KMS-11 (cell line): Measurements from ENCODE around the gene ASCC2.
"Not testable (repeated sequence)": the region's sequence is repeated elsewhere in the genome, so short reads cannot be mapped to it uniquely, and the experiment has no call there.

ENCODE experiments used
- H2AFZ ChIP-seq: fragments of 200-600 bp; sonication (generic); 2 replicates; pipeline ENCODE4 v1.6.1; 2016; ENCODE audit warnings: antibody characterized with exemption, mixed run types, low read depth
- H3K27ac ChIP-seq: fragments of 200-600 bp; sonication (generic); 2 replicates; pipeline ENCODE4 v1.6.1; 2016; ENCODE audit warnings: mild to moderate bottlenecking, mixed run types
- H3K27me3 ChIP-seq: fragments of 200-600 bp; sonication (generic); 2 replicates; pipeline ENCODE4 v1.6.1; 2017; ENCODE audit warnings: mild to moderate bottlenecking, low read depth, mixed run types, moderate library complexity; ENCODE audit not compliant: insufficient read depth
- H3K36me3 ChIP-seq: fragments of 200-600 bp; sonication (generic); 2 replicates; pipeline ENCODE4 v1.6.1; 2017; ENCODE audit warnings: mild to moderate bottlenecking, mixed run types; ENCODE audit not compliant: insufficient read depth
- H3K4me1 ChIP-seq: fragments of 200-600 bp; sonication (generic); 2 replicates; pipeline ENCODE4 v1.6.1; 2016; ENCODE audit warnings: mild to moderate bottlenecking, low read depth, mixed run types; ENCODE audit not compliant: poor library complexity, severe bottlenecking
- H3K4me2 ChIP-seq: fragments of 200-600 bp; sonication (generic); 2 replicates; pipeline ENCODE4 v1.7.0; 2016; ENCODE audit warnings: mild to moderate bottlenecking, mixed run types
- H3K4me3 ChIP-seq: fragments of 200-600 bp; sonication (generic); IDR thresholded peaks from 2 replicates; pipeline ENCODE4 v1.6.1; 2017; ENCODE audit warnings: low read depth, low read length, mixed read lengths; ENCODE audit not compliant: insufficient read depth
- H3K79me2 ChIP-seq: fragments of 200-600 bp; sonication (generic); 2 replicates; pipeline ENCODE4 v1.6.1; 2016; ENCODE audit warnings: low read depth, mixed run types; ENCODE audit not compliant: insufficient read depth
- H3K9ac ChIP-seq: fragments of 200-600 bp; sonication (generic); 2 replicates; pipeline ENCODE4 v1.6.1; 2016; ENCODE audit warnings: mild to moderate bottlenecking, mixed run types
- H4K20me1 ChIP-seq: fragments of 200-600 bp; sonication (generic); 2 replicates; pipeline ENCODE4 v1.6.1; 2016; ENCODE audit warnings: mild to moderate bottlenecking, mixed run types; ENCODE audit not compliant: insufficient read depth
- CTCF ChIP-seq: fragments of 200-600 bp; sonication (generic); conservative IDR thresholded peaks from 2 replicates; pipeline ENCODE4 v1.6.1; 2017; ENCODE audit warnings: low read depth, mild to moderate bottlenecking, antibody characterized with exemption, low read length, moderate library complexity, mixed read lengths

Gene ASCC2

GRCh38 chr22:29758068-29758622 is 79.9 kb downstream of the ASCC2 start:
- no peak overlapping the region for H3K27ac ChIP-seq
- no peaks in the 10 kb centered on the region for H3K27me3 ChIP-seq
- no peak for TF ChIP-seq CTCF
- H2AFZ ChIP-seq: no peak overlapping the region
- H3K9ac ChIP-seq: no peak overlapping the region
- H3K4me2 ChIP-seq: no peak overlapping the region
- no peaks in the 10 kb centered on the region for H4K20me1 ChIP-seq
- no peaks in the 10 kb centered on the region for H3K4me1 ChIP-seq
- H3K79me2 ChIP-seq: no peaks in the 10 kb centered on the region
- no peaks in the 10 kb centered on the region for H3K36me3 ChIP-seq
- H3K4me3 ChIP-seq: no peak overlapping the region

DNA sequence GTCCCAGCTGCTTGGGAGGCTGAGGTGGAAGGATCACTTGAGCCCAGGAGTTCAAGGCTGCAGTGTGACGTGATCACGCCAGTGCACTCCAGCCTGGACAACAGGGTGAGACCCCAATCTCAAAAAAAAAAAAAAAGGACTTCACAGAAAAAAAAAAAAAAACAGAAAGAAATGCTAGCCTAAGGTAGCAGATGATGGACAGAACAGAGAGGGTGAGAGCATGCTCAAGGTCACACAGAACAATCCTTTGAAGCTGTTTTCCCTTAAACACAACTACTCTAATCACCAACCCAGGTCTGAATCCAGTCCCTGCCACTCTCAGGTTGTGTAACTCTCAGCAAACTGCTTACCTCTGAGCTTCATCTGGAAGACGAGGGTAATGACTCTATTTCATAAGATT is 81.0 kb downstream of the ASCC2 start:
- H3K27ac ChIP-seq: no peak overlapping the region
- no peaks in the 10 kb centered on the region for H3K4me1 ChIP-seq
- H4K20me1 ChIP-seq: no peaks in the 10 kb centered on the region
- no peaks in the 10 kb centered on the region for H3K79me2 ChIP-seq
- H3K4me2 ChIP-seq: no peak overlapping the region
- no peaks in the 10 kb centered on the region for H3K27me3 ChIP-seq
- no peak overlapping the region for H3K4me3 ChIP-seq
- H3K9ac ChIP-seq: no peak overlapping the region
- no peaks in the 10 kb centered on the region for H3K36me3 ChIP-seq
- H2AFZ ChIP-seq: no peak overlapping the region
- TF ChIP-seq CTCF: no peak

- Histone ChIP-seq H2AFZ (no peak overlapping the region), H4K20me1 (no peaks in the 10 kb centered on the region), H3K4me2 (no peak overlapping the region), H3K27ac (no peak overlapping the region), H3K4me1 (no peaks in the 10 kb centered on the region), H3K79me2 (no peaks in the 10 kb centered on the region), H3K4me3 (no peak overlapping the region), H3K36me3 (no peaks in the 10 kb centered on the region), H3K9ac (no peak overlapping the region), H3K27me3 (no peaks in the 10 kb centered on the region)
- TF ChIP-seq CTCF: no peak
Measured at GRCh38 chr22:29756341-29756740, 81.7 kb downstream of the ASCC2 start.

DNA sequence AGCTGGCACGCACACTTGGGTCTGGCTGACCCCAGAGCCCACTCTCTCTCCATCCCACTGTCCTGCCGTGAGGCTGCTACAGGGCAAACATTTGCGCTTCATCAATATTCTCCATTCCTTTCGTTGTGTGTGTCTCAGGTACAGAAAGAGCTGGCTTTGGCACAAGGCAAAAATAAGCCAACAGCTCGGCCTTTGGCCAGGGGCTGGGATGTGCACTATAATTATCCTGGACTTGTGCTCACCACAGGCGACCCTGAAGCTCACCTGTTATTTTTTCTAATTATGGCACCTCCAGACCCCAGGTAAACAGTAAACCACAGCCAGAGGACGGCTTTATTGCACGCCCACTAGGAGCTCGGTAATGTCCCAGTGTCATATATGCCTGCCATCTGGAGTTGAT is 82.2 kb downstream of the ASCC2 start:
- Histone ChIP-seq H3K4me3 (no peak overlapping the region), H3K36me3 (no peaks in the 10 kb centered on the region), H2AFZ (no peak overlapping the region), H3K9ac (no peak overlapping the region), H3K4me2 (no peak overlapping the region), H3K27me3 (no peaks in the 10 kb centered on the region), H3K27ac (no peak overlapping the region), H3K4me1 (no peaks in the 10 kb centered on the region), H4K20me1 (no peaks in the 10 kb centered on the region), H3K79me2 (no peaks in the 10 kb centered on the region)
- TF ChIP-seq CTCF: no peak

DNA sequence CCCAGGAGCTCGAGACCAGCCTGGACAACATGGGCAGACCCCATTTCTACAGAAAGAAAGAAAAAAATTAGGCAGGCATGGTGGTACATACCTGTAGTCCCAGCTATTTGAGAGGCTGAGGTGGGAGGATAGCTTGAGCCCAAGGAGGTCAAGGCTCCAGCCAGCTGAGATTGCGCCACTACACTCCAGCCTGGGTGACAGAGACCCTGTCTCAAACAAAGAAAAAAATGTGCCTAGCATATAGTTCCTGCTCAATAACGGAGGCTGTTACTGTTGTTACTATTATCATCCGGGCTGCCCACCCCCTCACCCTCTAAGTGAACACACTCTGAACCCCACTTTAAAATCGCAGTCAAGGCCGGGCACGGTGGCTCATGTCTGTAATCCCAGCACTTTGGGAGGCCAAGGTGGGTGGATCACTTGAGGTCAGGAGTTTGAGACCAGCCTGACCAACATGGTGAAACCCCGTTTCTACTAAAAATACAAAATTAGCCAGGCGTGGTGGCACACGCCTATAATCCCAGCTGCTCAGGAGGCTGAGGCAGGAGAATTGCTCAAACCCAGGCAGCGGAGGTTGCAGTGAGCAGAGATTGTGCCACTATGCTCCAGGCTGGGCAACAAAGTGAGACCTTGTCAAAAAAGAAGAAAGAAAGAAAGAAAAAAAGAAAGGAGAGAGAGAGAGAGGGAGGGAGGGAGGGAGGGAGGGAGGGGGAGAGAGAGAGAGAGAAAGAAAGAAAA is 83.2 kb downstream of the ASCC2 start:
- not testable (repeated sequence) for H4K20me1 ChIP-seq, H3K79me2 ChIP-seq, H2AFZ ChIP-seq, H3K4me1 ChIP-seq, H3K27me3 ChIP-seq, H3K4me2 ChIP-seq, H3K9ac ChIP-seq, H3K27ac ChIP-seq, H3K36me3 ChIP-seq, H3K4me3 ChIP-seq
